SK-N-SH (cell line): ENCODE results near the gene AKR1C2. TPM values are rescaled to one million over a fixed set of nuclear protein-coding genes. Genes with fewer than 3 reads are reported as not detected.
"Not testable (repeated sequence)": the region's sequence is repeated elsewhere in the genome, so short reads cannot be mapped to it uniquely, and the experiment has no call there.

Experiments
- CTCF ChIA-PET: fragments of 300-600, 350-600 bp; formaldehyde crosslinking; extraction: SDS; loops from one replicate; lab custom pipeline; 2021; lab: Yijun Ruan, JAX
- POLR2A ChIA-PET: fragments of 350-600 bp; sonication (Branson Sonifier 250); formaldehyde crosslinking; extraction: SDS; loops from one replicate; lab custom pipeline; 2020; ENCODE audit warnings: antibody characterized with exemption, inconsistent platforms; lab: Yijun Ruan, JAX
- DNase-seq: peaks from one replicate; pipeline ENCODE4 v3.0.0; 2012
- H2AFZ ChIP-seq: fragments of 200-600 bp; sonication (generic); 2 replicates; pipeline ENCODE4 v1.8.1; 2016; ENCODE audit warnings: antibody characterized with exemption, mild to moderate bottlenecking, low read depth
- H3F3A ChIP-seq: fragments of 200-600 bp; sonication (generic); replicated peaks from 2 replicates; pipeline ENCODE3; 2016; ENCODE audit warnings: antibody characterized with exemption, mild to moderate bottlenecking; ENCODE audit not compliant: insufficient read depth
- H3K27ac ChIP-seq, 2 experiments: fragments of 200-500 bp in 1 of 2; fragments of 200-600 bp in 1 of 2; sonication (Bioruptor generic) in 1 of 2; sonication (generic), shearing (Covaris generic) in 1 of 2; 2 replicates each; pipeline versions ENCODE4 v1.5.1 to v1.6.1; 2014 to 2016; ENCODE audit warnings: low read depth in 2 of 2, inconsistent platforms in 1 of 2, low read length in 1 of 2, mild to moderate bottlenecking in 1 of 2, mixed read lengths in 1 of 2
- H3K27me3 ChIP-seq: fragments of 200-600 bp; sonication (generic), shearing (Covaris generic); 2 replicates; pipeline ENCODE4 v1.6.1; 2016; ENCODE audit warnings: mixed run types; ENCODE audit not compliant: insufficient read depth
- H3K36me3 ChIP-seq, 2 experiments: fragments of 200-500 bp in 1 of 2; fragments of 200-600 bp in 1 of 2; sonication (Bioruptor generic) in 1 of 2; sonication (generic) in 1 of 2; replicated peaks in 1 of 2; 2 replicates each; pipeline versions ENCODE3 to v1.5.1; 2014 to 2016; ENCODE audit warnings: low read length in 1 of 2, mild to moderate bottlenecking in 1 of 2; ENCODE audit not compliant: insufficient read depth in 2 of 2, control insufficient read depth in 1 of 2
- H3K4me1 ChIP-seq, 2 experiments: fragments of 200-500 bp in 1 of 2; fragments of 200-600 bp in 1 of 2; sonication (Bioruptor generic) in 1 of 2; sonication (generic), shearing (Covaris generic) in 1 of 2; 2 replicates each; pipeline versions ENCODE4 v1.5.1 to v1.6.1; 2014 to 2016; ENCODE audit warnings: low read depth in 1 of 2, low read length in 1 of 2, mixed run types in 1 of 2; ENCODE audit not compliant: insufficient read depth in 2 of 2, control insufficient read depth in 1 of 2
- H3K4me2 ChIP-seq: fragments of 200-600 bp; sonication (generic), shearing (Covaris generic); 2 replicates; pipeline ENCODE4 v1.6.1; 2017; ENCODE audit warnings: mixed run types
- H3K4me3 ChIP-seq, 2 experiments: fragments of 200-500 bp in 1 of 2; fragments of 200-600 bp in 1 of 2; sonication (Bioruptor generic) in 1 of 2; sonication (generic), shearing (Covaris generic) in 1 of 2; 2 replicates each; pipeline versions ENCODE4 v1.5.1 to v1.8.1; 2014 to 2016; ENCODE audit warnings: low read depth in 2 of 2, inconsistent platforms in 1 of 2, low read length in 1 of 2, mild to moderate bottlenecking in 1 of 2, mixed read lengths in 1 of 2, moderate library complexity in 1 of 2
- H3K79me2 ChIP-seq: fragments of 200-600 bp; sonication (generic); 2 replicates; pipeline ENCODE4 v1.8.1; 2017; ENCODE audit warnings: mild to moderate bottlenecking; ENCODE audit not compliant: insufficient read depth
- H3K9ac ChIP-seq: fragments of 200-600 bp; sonication (generic); 2 replicates; pipeline ENCODE4 v1.6.1; 2017; ENCODE audit warnings: mixed run types
- H3K9me2 ChIP-seq: fragments of 200-600 bp; sonication (generic); 2 replicates; pipeline ENCODE4 v1.6.1; 2017; ENCODE audit warnings: mixed run types
- H3K9me3 ChIP-seq: fragments of 200-600 bp; sonication (generic); 2 replicates; pipeline ENCODE4 v1.6.1; 2017; ENCODE audit warnings: mixed run types, mild to moderate bottlenecking, moderate library complexity
- H4K20me1 ChIP-seq: fragments of 200-600 bp; sonication (generic); 2 replicates; pipeline ENCODE4 v1.6.1; 2017; ENCODE audit warnings: mild to moderate bottlenecking, mixed run types; ENCODE audit not compliant: insufficient read depth
- EP300 ChIP-seq, 2 experiments: IDR thresholded peaks; 2 replicates each; pipeline versions ENCODE4 v1.4.0 to v1.6.1; 2012; ENCODE audit warnings: borderline replicate concordance in 1 of 2, low read depth in 1 of 2, low read length in 1 of 2
- EZH2phosphoT487 ChIP-seq: fragments of 200-600 bp; sonication (generic); IDR thresholded peaks from 2 replicates; pipeline ENCODE4 v1.6.1; 2017; ENCODE audit warnings: low read depth, mixed run types, mild to moderate bottlenecking, antibody characterized with exemption, moderate library complexity, borderline replicate concordance
- GATA2 ChIP-seq: sonication (generic); formaldehyde crosslinking; IDR thresholded peaks from 2 replicates; pipeline ENCODE4 v1.5.0; 2020; ENCODE audit warnings: mild to moderate bottlenecking, missing genetic modification reagents
- JUND ChIP-seq: IDR thresholded peaks from 2 replicates; pipeline ENCODE4 v1.4.0; 2012
- NFIC ChIP-seq: IDR thresholded peaks from 2 replicates; pipeline ENCODE4 v1.4.0; 2012; ENCODE audit warnings: borderline replicate concordance
- RXRA ChIP-seq: IDR thresholded peaks from 2 replicates; pipeline ENCODE4 v1.4.0; 2012; ENCODE audit warnings: low read depth, mild to moderate bottlenecking, borderline replicate concordance
- TEAD4 ChIP-seq: IDR thresholded peaks from 2 replicates; pipeline ENCODE4 v1.4.0; 2012; ENCODE audit warnings: mild to moderate bottlenecking, borderline replicate concordance; ENCODE audit not compliant: insufficient read depth
- ZBTB33 ChIP-seq: IDR thresholded peaks from 2 replicates; pipeline ENCODE4 v1.4.0; 2012; ENCODE audit warnings: low read depth, borderline replicate concordance
- whole genome bisulfite sequencing: methylation state at CpG from one replicate; pipeline ENCODE4 v1.1.6; 2017; ENCODE audit warnings: low lambda C conversion rate; 5-methylcytosine and 5-hydroxymethylcytosine counted together
- polyA plus RNA-seq, 3 experiments: library from polyadenylated mRNA; depleted of rRNA; stranded (reverse); fragments of >200 nt; gene quantifications; 2 replicates each; pipeline ENCODE4 v1.2.3, GENCODE V29; 2012
- TF ChIP-seq, protein P1 (sequence below): fragments of 200-600 bp; sonication (generic); IDR thresholded peaks from 2 replicates; pipeline ENCODE4 v1.6.1; 2017; ENCODE audit warnings: antibody characterized with exemption, mild to moderate bottlenecking, moderate library complexity

Gene AKR1C2
- polyA plus RNA-seq, 1 of the 3 experiments (the other 2 are of a cell fraction): not detected

GRCh38 chr10:4990217-4990616 is 13.4 kb downstream of the AKR1C2 start:
- H3K79me2 ChIP-seq: no peaks in the 10 kb centered on the region
- ChIA-PET CTCF (no interaction called here), POLR2A (no interaction called here)
- no peak overlapping the region for H3K9ac ChIP-seq
- no peak overlapping the region for H3K4me3 ChIP-seq
- H3K27ac ChIP-seq: no peak overlapping the region
- no peak overlapping the region for H3K4me2 ChIP-seq
- H3K27me3 ChIP-seq: no peaks in the 10 kb centered on the region
- 47% methylated on average over 2 of the region's 2 CpGs for WGBS
- no peaks in the 10 kb centered on the region for H3K9me2 ChIP-seq
- no peak for DNase-seq
- no peaks in the 10 kb centered on the region for H3F3A ChIP-seq
- H4K20me1 ChIP-seq: no peaks in the 10 kb centered on the region
- no peaks in the 10 kb centered on the region for H3K36me3 ChIP-seq
- TF ChIP-seq EP300 (IDR thresholded peaks at IDR 0.05; ENCODE audit: borderline replicate concordance in 1 of 2, low read depth in 1 of 2, low read length in 1 of 2) (no peak), GATA2 (no peak), JUND (no peak), NFIC (no peak), TEAD4 (no peak), RXRA (no peak), EZH2phosphoT487 (no peak), ZBTB33 (no peak)
- TF ChIP-seq, protein P1, sequence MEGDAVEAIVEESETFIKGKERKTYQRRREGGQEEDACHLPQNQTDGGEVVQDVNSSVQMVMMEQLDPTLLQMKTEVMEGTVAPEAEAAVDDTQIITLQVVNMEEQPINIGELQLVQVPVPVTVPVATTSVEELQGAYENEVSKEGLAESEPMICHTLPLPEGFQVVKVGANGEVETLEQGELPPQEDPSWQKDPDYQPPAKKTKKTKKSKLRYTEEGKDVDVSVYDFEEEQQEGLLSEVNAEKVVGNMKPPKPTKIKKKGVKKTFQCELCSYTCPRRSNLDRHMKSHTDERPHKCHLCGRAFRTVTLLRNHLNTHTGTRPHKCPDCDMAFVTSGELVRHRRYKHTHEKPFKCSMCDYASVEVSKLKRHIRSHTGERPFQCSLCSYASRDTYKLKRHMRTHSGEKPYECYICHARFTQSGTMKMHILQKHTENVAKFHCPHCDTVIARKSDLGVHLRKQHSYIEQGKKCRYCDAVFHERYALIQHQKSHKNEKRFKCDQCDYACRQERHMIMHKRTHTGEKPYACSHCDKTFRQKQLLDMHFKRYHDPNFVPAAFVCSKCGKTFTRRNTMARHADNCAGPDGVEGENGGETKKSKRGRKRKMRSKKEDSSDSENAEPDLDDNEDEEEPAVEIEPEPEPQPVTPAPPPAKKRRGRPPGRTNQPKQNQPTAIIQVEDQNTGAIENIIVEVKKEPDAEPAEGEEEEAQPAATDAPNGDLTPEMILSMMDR: no peak
- no peaks in the 10 kb centered on the region for H3K9me3 ChIP-seq
- no peak overlapping the region for H2AFZ ChIP-seq
- H3K4me1 ChIP-seq: no peaks in the 10 kb centered on the region

DNA sequence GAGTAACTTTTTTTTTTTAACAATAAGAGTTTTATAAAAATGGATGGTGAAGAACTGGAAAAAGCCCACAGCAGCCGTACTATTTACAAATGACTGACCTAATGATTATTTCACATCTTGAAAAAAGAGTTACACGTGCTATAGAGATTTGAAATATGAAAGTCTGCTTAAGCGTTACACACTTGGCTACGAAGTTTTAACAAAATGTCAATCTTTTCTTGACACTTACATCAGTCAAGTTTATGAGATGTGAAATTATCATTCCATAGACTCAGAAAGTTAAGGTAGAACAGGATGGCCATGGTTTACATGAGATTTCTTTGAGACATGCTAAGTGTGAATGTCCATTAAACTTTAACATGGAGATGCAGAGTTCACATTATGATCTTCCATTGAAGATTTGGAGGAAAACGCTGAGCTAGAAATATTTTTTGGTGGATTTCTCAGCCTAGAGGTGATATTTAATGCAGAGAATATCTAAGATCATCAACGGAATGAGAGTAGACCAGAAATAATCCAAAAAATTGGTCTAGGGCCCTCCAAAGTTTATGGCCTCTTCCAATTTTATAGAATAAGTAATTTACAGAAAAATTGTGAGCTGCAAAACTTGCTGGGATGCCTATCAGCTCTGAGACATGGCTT is 15.5 kb downstream of the AKR1C2 start:
- DNase-seq, CTCF ChIA-PET, H2AFZ ChIP-seq, H3F3A ChIP-seq, H3K9me3 ChIP-seq, H3K36me3 ChIP-seq, H3K27me3 ChIP-seq, POLR2A ChIA-PET, H3K27ac ChIP-seq, H3K79me2 ChIP-seq, H3K4me2 ChIP-seq, H3K4me3 ChIP-seq, H3K9ac ChIP-seq, H3K4me1 ChIP-seq, H4K20me1 ChIP-seq, H3K9me2 ChIP-seq: not testable (repeated sequence)
- 44% methylated on average over 6 of the region's 6 CpGs for whole genome bisulfite sequencing
